LNCAP (cell line): ENCODE results near the gene TRUB2.

Source experiments
- CTCF ChIP-seq: fragments of 450-650 bp; IDR thresholded peaks from 2 replicates; pipeline ENCODE4 v1.5.1; 2017; ENCODE audit warnings: mild to moderate bottlenecking

TRUB2 gene

GRCh38 chr9:128362774-128363173 is 40.5 kb upstream of the TRUB2 start:
- TF ChIP-seq CTCF: no peak

- TF ChIP-seq CTCF: peak; percentile 91
These were observed 39.9 kb upstream of the TRUB2 start for GRCh38 chr9:128361986-128362646.

GRCh38 chr9:128361296-128361985 is 39.2 kb upstream of the TRUB2 start:
- TF ChIP-seq CTCF: no peak

GRCh38 chr9:128360826-128361225 is 38.6 kb upstream of the TRUB2 start:
- no peak for TF ChIP-seq CTCF

- TF ChIP-seq CTCF: no peak
These were observed 36.6 kb upstream of the TRUB2 start for GRCh38 chr9:128358861-128359260.

GRCh38 chr9:128358090-128358489 is 35.8 kb upstream of the TRUB2 start:
- TF ChIP-seq CTCF: no peak

GRCh38 chr9:128355451-128355850 is 33.2 kb upstream of the TRUB2 start:
- no peak for TF ChIP-seq CTCF
